PC-9 (cell line): ENCODE measurements around the gene DISC1. TPM values are rescaled to one million over a fixed set of nuclear protein-coding genes. Genes with fewer than 3 reads are reported as not detected.
A peak's percentile ranks its signal among the peaks of the same experiment; 100 is the strongest.

ENCODE experiments used
- BruUV-seq: library from RNA; stranded (reverse); fragments of 400-500 nt; replicated peaks from 2 replicates; lab custom pipeline; 2021; lab: Mats Ljungman, UMichigan
- CTCF ChIA-PET: fragments of 300-600 bp; sonication (Branson Sonifier 250); formaldehyde crosslinking; loops from one replicate; lab custom pipeline; 2022; ENCODE audit warnings: antibody characterized with exemption; lab: Charles Lee
- POLR2A ChIA-PET: fragments of 300-600 bp; sonication (Branson Sonifier 250); formaldehyde crosslinking; loops from one replicate; lab custom pipeline; 2022; ENCODE audit warnings: antibody characterized with exemption; ENCODE audit not compliant: unreplicated experiment; lab: Charles Lee
- DNase-seq, 2 experiments: peaks; one replicate each; pipeline versions ENCODE4 v3.0.0 to v3.0.0-alpha.2; 2015 to 2022; ENCODE audit warnings: mixed read lengths in 1 of 2
- H2AFZ ChIP-seq: fragments of 200-600 bp; sonication (generic); 2 replicates; pipeline ENCODE4 v1.8.1; 2017; ENCODE audit warnings: antibody characterized with exemption
- H3F3A ChIP-seq: fragments of 200-600 bp; sonication (generic); 2 replicates; pipeline ENCODE4 v1.8.1; 2017; ENCODE audit warnings: antibody characterized with exemption, mild to moderate bottlenecking, low read depth; ENCODE audit not compliant: insufficient read depth
- H3K27ac ChIP-seq: fragments of 200-600 bp; sonication (generic); 2 replicates; pipeline ENCODE4 v1.6.1; 2016; ENCODE audit warnings: mixed run types
- H3K27me3 ChIP-seq: fragments of 200-600 bp; sonication (generic); 2 replicates; pipeline ENCODE4 v1.6.1; 2016; ENCODE audit warnings: low read depth, mixed run types; ENCODE audit not compliant: insufficient read depth
- H3K36me3 ChIP-seq: fragments of 200-600 bp; sonication (generic); 2 replicates; pipeline ENCODE4 v1.6.1; 2016; ENCODE audit warnings: low read depth, mixed run types
- H3K4me1 ChIP-seq: fragments of 200-600 bp; sonication (generic); replicated peaks from 2 replicates; pipeline ENCODE4 v1.6.1; 2016; ENCODE audit warnings: mixed run types; ENCODE audit not compliant: insufficient read depth
- H3K4me2 ChIP-seq: fragments of 200-600 bp; sonication (generic); 2 replicates; pipeline ENCODE4 v1.6.1; 2017; ENCODE audit warnings: mixed run types
- H3K4me3 ChIP-seq: fragments of 200-600 bp; sonication (generic); 2 replicates; pipeline ENCODE4 v1.6.1; 2016; ENCODE audit warnings: mixed run types
- H3K79me2 ChIP-seq: fragments of 200-600 bp; sonication (generic); 2 replicates; pipeline ENCODE4 v1.6.1; 2017; ENCODE audit warnings: low read depth, mixed run types
- H3K9me2 ChIP-seq: fragments of 200-600 bp; sonication (generic); 2 replicates; pipeline ENCODE4 v1.8.1; 2017; ENCODE audit warnings: mild to moderate bottlenecking; ENCODE audit not compliant: insufficient read depth
- H3K9me3 ChIP-seq: fragments of 200-600 bp; sonication (generic); 2 replicates; pipeline ENCODE4 v1.8.1; 2016; ENCODE audit warnings: low read depth; ENCODE audit not compliant: insufficient read depth
- H4K20me1 ChIP-seq: fragments of 200-600 bp; sonication (generic); 2 replicates; pipeline ENCODE4 v1.8.1; 2017; ENCODE audit not compliant: insufficient read depth
- CTCF ChIP-seq: fragments of 200-600 bp; sonication (generic); conservative IDR thresholded peaks from 2 replicates; pipeline ENCODE4 v1.6.1; 2017; ENCODE audit warnings: mixed run types, antibody characterized with exemption, mild to moderate bottlenecking, moderate library complexity
- EZH2 ChIP-seq: fragments of 200-600 bp; sonication (generic); IDR thresholded peaks from 2 replicates; pipeline ENCODE4 v1.8.0; 2017; ENCODE audit warnings: antibody characterized with exemption, low read depth
- intact Hi-C: fragments of 100-400 bp; cut with micrococcal nuclease; formaldehyde crosslinking; loops from one replicate; pipeline ENCODE4 v1.10.0; 2022; ENCODE audit not compliant: unreplicated experiment
- total RNA-seq: library from RNA; stranded (reverse); gene quantifications from 2 replicates; pipeline ENCODE4 v1.2.3, GENCODE V29; 2021

The DISC1 gene
- total RNA-seq, 1 experiment from 2014 or later = 7.4 TPM

GRCh38 chr1:231828182-231828920 is 201.8 kb downstream of the DISC1 start:
- BruUV-seq = no TSS peak
- intact Hi-C loops = loop anchor here (2.0 to 10.0 kb wide), 3 partner anchors 38 to 1286 kb away; no protein-coding TSS in a partner anchor
- peak; percentile 71 to 96 for DNase-seq
- H3K9me3 ChIP-seq = no peaks in the 10 kb centered on the region
- H3K27me3 ChIP-seq = no peaks in the 10 kb centered on the region
- peaks cover 24% of the 10 kb centered on the region for H3F3A ChIP-seq
- H3K36me3 ChIP-seq = no peaks in the 10 kb centered on the region
- no peak for TF ChIP-seq EZH2
- no peak for TF ChIP-seq CTCF
- peak overlapping the region; percentile 70 for H3K4me2 ChIP-seq
- ChIA-PET POLR2A (no interaction called here), CTCF (no interaction called here)
- H3K27ac ChIP-seq = peak overlapping the region; percentile 89
- H4K20me1 ChIP-seq = no peaks in the 10 kb centered on the region
- no peak overlapping the region for H2AFZ ChIP-seq
- peaks cover 38% of the 10 kb centered on the region for H3K4me1 ChIP-seq
- H3K9me2 ChIP-seq = no peaks in the 10 kb centered on the region
- H3K79me2 ChIP-seq = no peaks in the 10 kb centered on the region
- H3K4me3 ChIP-seq = peak overlapping the region; percentile 19; the same call in 1 of the 2 replicates

GRCh38 chr1:231829332-231829731 is 202.7 kb downstream of the DISC1 start:
- intact Hi-C loops = loop anchor here (2.0 to 10.0 kb wide), 3 partner anchors 37 to 1285 kb away; no protein-coding TSS in a partner anchor
- Histone ChIP-seq H3K4me2 (no peak overlapping the region), H3K27me3 (no peaks in the 10 kb centered on the region), H3K4me3 (no peak overlapping the region), H3K9me3 (no peaks in the 10 kb centered on the region), H3K79me2 (no peaks in the 10 kb centered on the region), H4K20me1 (no peaks in the 10 kb centered on the region), H3F3A (peaks cover 24% of the 10 kb centered on the region), H3K9me2 (no peaks in the 10 kb centered on the region), H3K36me3 (no peaks in the 10 kb centered on the region), H3K4me1 (peaks cover 38% of the 10 kb centered on the region), H2AFZ (no peak overlapping the region), H3K27ac (no peak overlapping the region)
- CTCF ChIA-PET = no interaction called here
- DNase-seq = no peak
- TF ChIP-seq CTCF (no peak), EZH2 (no peak)
- POLR2A ChIA-PET = no interaction called here
- no TSS peak for BruUV-seq

- CTCF ChIA-PET = no interaction called here
These were observed 209.8 kb downstream of the DISC1 start for GRCh38 chr1:231836227-231836893.

More at GRCh38 chr1:231836227-231836893, 209.8 kb downstream of the DISC1 start:
- Histone ChIP-seq H3K4me3 (no peak overlapping the region), H3K9me2 (no peaks in the 10 kb centered on the region; the same call in 1 of the 2 replicates), H3K36me3 (no peaks in the 10 kb centered on the region), H3F3A (no peaks in the 10 kb centered on the region), H3K9me3 (no peaks in the 10 kb centered on the region), H3K4me1 (peaks cover 5% of the 10 kb centered on the region), H3K27me3 (no peaks in the 10 kb centered on the region), H3K27ac (no peak overlapping the region), H3K4me2 (no peak overlapping the region), H2AFZ (no peak overlapping the region), H3K79me2 (no peaks in the 10 kb centered on the region), H4K20me1 (no peaks in the 10 kb centered on the region)
- TF ChIP-seq CTCF (no peak), EZH2 (no peak)
- intact Hi-C loops = no loop called here
- POLR2A ChIA-PET = no interaction called here
- DNase-seq = no peak
- no TSS peak for BruUV-seq
